Keratinocyte (primary cell): Measurements from ENCODE around the gene TCP11L2. TPM values are rescaled to one million over a fixed set of nuclear protein-coding genes. Genes with fewer than 3 reads are reported as not detected.

Source experiments
- DNase-seq: peaks from one replicate; pipeline ENCODE4 v3.0.0-alpha.2; 2011; ENCODE audit warnings: low read depth, missing footprints, low spot score
- FAIRE-seq: peaks from 2 replicates; lab custom pipeline; 2011; peaks lifted over from hg19 to GRCh38; lab: Jason Lieb, UNC
- H2AFZ ChIP-seq: 2 replicates; pipeline ENCODE4 v1.6.0; 2012; ENCODE audit warnings: low read length, control low read depth, inconsistent platforms; ENCODE audit not compliant: control insufficient read depth
- H3K27ac ChIP-seq: 2 replicates; pipeline ENCODE4 v1.5.1; 2011; ENCODE audit warnings: low read length; ENCODE audit not compliant: control insufficient read depth, insufficient read depth
- H3K27me3 ChIP-seq: 3 replicates; pipeline ENCODE4 v1.6.0; 2011; ENCODE audit warnings: low read length; ENCODE audit not compliant: control insufficient read depth, insufficient read depth; ENCODE audit errors: extremely low read depth
- H3K36me3 ChIP-seq, 2 experiments: 2 replicates in 1 of 2; 3 replicates in 1 of 2; pipeline ENCODE4 v1.5.1; 2011; ENCODE audit warnings: low read length in 2 of 2, mild to moderate bottlenecking in 1 of 2; ENCODE audit not compliant: control insufficient read depth in 2 of 2, insufficient read depth in 2 of 2; ENCODE audit errors: extremely low read depth in 1 of 2
- H3K4me1 ChIP-seq: 3 replicates; pipeline ENCODE4 v1.5.1; 2011; ENCODE audit warnings: low read length; ENCODE audit not compliant: control insufficient read depth, insufficient read depth; ENCODE audit errors: extremely low read depth
- H3K4me2 ChIP-seq: 3 replicates; pipeline ENCODE4 v1.6.0; 2011; ENCODE audit warnings: low read depth, low read length; ENCODE audit not compliant: control insufficient read depth, insufficient read depth; ENCODE audit errors: extremely low read depth
- H3K4me3 ChIP-seq, 3 experiments: fragments of 200-600 bp in 1 of 3; sonication (generic) in 1 of 3; 2 replicates in 2 of 3; 3 replicates in 1 of 3; pipeline ENCODE4 v1.5.1; 2011 to 2016; ENCODE audit warnings: low read length in 3 of 3, mild to moderate bottlenecking in 3 of 3, control low read depth in 2 of 3, inconsistent platforms in 1 of 3, low read depth in 1 of 3, mixed read lengths in 1 of 3, mixed run types in 1 of 3, moderate library complexity in 1 of 3; ENCODE audit not compliant: control insufficient read depth in 2 of 3, insufficient read depth in 2 of 3; ENCODE audit errors: extremely low read depth in 1 of 3
- H3K79me2 ChIP-seq: 2 replicates; pipeline ENCODE4 v1.6.0; 2012; ENCODE audit warnings: low read length; ENCODE audit not compliant: control insufficient read depth, insufficient read depth
- H3K9ac ChIP-seq: 3 replicates; pipeline ENCODE4 v1.6.0; 2011; ENCODE audit warnings: low read length; ENCODE audit not compliant: control insufficient read depth, insufficient read depth; ENCODE audit errors: extremely low read depth
- H3K9me1 ChIP-seq: 3 replicates; pipeline ENCODE4 v1.6.0; 2011; ENCODE audit warnings: low read length; ENCODE audit not compliant: control insufficient read depth, insufficient read depth; ENCODE audit errors: extremely low read depth
- H3K9me3 ChIP-seq: 2 replicates; pipeline ENCODE4 v1.5.1; 2012; ENCODE audit warnings: low read depth, low read length; ENCODE audit not compliant: control insufficient read depth
- H4K20me1 ChIP-seq: 3 replicates; pipeline ENCODE4 v1.6.0; 2011; ENCODE audit warnings: low read length; ENCODE audit not compliant: control insufficient read depth, insufficient read depth; ENCODE audit errors: extremely low read depth
- CTCF ChIP-seq, 3 experiments: IDR thresholded peaks in 1 of 3; conservative IDR thresholded peaks in 1 of 3; optimal IDR thresholded peaks in 1 of 3; 2 replicates in 2 of 3; 3 replicates in 1 of 3; pipeline versions ENCODE3 to v1.5.1; 2011; ENCODE audit warnings: low read length in 3 of 3, mild to moderate bottlenecking in 3 of 3, moderate library complexity in 2 of 3, control low read depth in 1 of 3, inconsistent platforms in 1 of 3; ENCODE audit not compliant: insufficient read depth in 2 of 3; ENCODE audit errors: extremely low read depth in 1 of 3
- EZH2 ChIP-seq: IDR thresholded peaks from one replicate; pipeline ENCODE4 v1.6.1; 2012; ENCODE audit warnings: inconsistent platforms, mild to moderate bottlenecking, low read length, moderate library complexity
- dilution Hi-C: fragments of 300-500 bp; cut with MboI; formaldehyde crosslinking; loops from one replicate; pipeline ENCODE4 v1.7.0; 2020; ENCODE audit warnings: low sequenced_read_pairs; ENCODE audit not compliant: extremely low pct_ligation_motif_present
- polyA plus RNA-seq, 5 experiments: library from polyadenylated mRNA; depleted of rRNA in 3 of 5; stranded (reverse) in 3 of 5; stranded (forward) in 1 of 5; unstranded in 1 of 5; fragments of >200 nt; gene quantifications; 1 replicate in 1 of 5; 2 replicates in 3 of 5; 3 replicates in 1 of 5; pipeline versions ENCODE4 v1.2.1 to v1.2.3, GENCODE V29; 2011 to 2012; ENCODE audit warnings: missing spikeins in 2 of 5, low read depth in 1 of 5, low replicate concordance in 1 of 5

Gene TCP11L2
- polyA plus RNA-seq, 1 donor (not counting 4 experiments of a cell fraction or from before 2014, with no cell fraction given), result 6.1 TPM

- peaks cover 47% of the 10 kb centered on the region for H3K79me2 ChIP-seq
- no peaks in the 10 kb centered on the region for H3K9me1 ChIP-seq
- DNase-seq, result no peak
- H3K9me3 ChIP-seq, result no peaks in the 10 kb centered on the region
- H3K27ac ChIP-seq, result no peak overlapping the region
- dilution Hi-C loops, result no loop called here
- no peak overlapping the region for H2AFZ ChIP-seq
- no peaks in the 10 kb centered on the region for H3K27me3 ChIP-seq
- H3K4me3 ChIP-seq, result no peak overlapping the region
- TF ChIP-seq EZH2 (no peak), CTCF (optimal IDR thresholded peaks at IDR 0.05 in 1 of 3, IDR thresholded peaks at IDR 0.05 in 1 of 3, conservative IDR thresholded peaks at IDR 0.05 in 1 of 3; ENCODE audit: extremely low read depth in 1 of 3, insufficient read depth in 2 of 3, low read length in 3 of 3) (no peak)
- FAIRE-seq, result no peak
- peaks cover 0 to 1% of the 10 kb centered on the region in 2 experiments for H3K36me3 ChIP-seq
- no peak overlapping the region for H3K4me2 ChIP-seq
- no peak overlapping the region for H3K9ac ChIP-seq
- no peaks in the 10 kb centered on the region for H4K20me1 ChIP-seq
- peaks cover 4% of the 10 kb centered on the region for H3K4me1 ChIP-seq
Observed at GRCh38 chr12:106362971-106363370, 60.4 kb downstream of the TCP11L2 start.

- Histone ChIP-seq H3K4me1 (peaks cover 2% of the 10 kb centered on the region), H2AFZ (no peak overlapping the region), H3K27ac (no peak overlapping the region), H3K27me3 (no peaks in the 10 kb centered on the region), H4K20me1 (no peaks in the 10 kb centered on the region), H3K9me1 (no peaks in the 10 kb centered on the region), H3K36me3 (peaks cover 0 to 1% of the 10 kb centered on the region in 2 experiments), H3K79me2 (peaks cover 38% of the 10 kb centered on the region), H3K9ac (no peak overlapping the region), H3K4me3 (no peak overlapping the region), H3K9me3 (no peaks in the 10 kb centered on the region), H3K4me2 (no peak overlapping the region)
- no peak for DNase-seq
- no peak for FAIRE-seq
- dilution Hi-C loops, result no loop called here
- TF ChIP-seq CTCF (optimal IDR thresholded peaks at IDR 0.05 in 1 of 3, IDR thresholded peaks at IDR 0.05 in 1 of 3, conservative IDR thresholded peaks at IDR 0.05 in 1 of 3; ENCODE audit: extremely low read depth in 1 of 3, insufficient read depth in 2 of 3, low read length in 3 of 3) (no peak), EZH2 (no peak)
Observed at GRCh38 chr12:106364261-106364660, 61.7 kb downstream of the TCP11L2 start.
